ENCODE data around the gene SSBP2. TPM values are rescaled to one million over a fixed set of nuclear protein-coding genes. Genes with fewer than 3 reads are reported as not detected.

SSBP2 gene
- total RNA-seq, 1 donor from 2014 or later = 85.8 TPM

- Mint-ChIP-seq H3K27ac (no peak overlapping the region), H3K4me1 (no peaks in the 10 kb centered on the region), H3K27me3 (ENCODE audit: low read depth) (no peaks in the 10 kb centered on the region), H3K36me3 (peaks cover 31% of the 10 kb centered on the region), H3K4me3 (no peak overlapping the region), H3K9me3 (peaks cover 17% of the 10 kb centered on the region)
- TF ChIP-seq, protein P1, sequence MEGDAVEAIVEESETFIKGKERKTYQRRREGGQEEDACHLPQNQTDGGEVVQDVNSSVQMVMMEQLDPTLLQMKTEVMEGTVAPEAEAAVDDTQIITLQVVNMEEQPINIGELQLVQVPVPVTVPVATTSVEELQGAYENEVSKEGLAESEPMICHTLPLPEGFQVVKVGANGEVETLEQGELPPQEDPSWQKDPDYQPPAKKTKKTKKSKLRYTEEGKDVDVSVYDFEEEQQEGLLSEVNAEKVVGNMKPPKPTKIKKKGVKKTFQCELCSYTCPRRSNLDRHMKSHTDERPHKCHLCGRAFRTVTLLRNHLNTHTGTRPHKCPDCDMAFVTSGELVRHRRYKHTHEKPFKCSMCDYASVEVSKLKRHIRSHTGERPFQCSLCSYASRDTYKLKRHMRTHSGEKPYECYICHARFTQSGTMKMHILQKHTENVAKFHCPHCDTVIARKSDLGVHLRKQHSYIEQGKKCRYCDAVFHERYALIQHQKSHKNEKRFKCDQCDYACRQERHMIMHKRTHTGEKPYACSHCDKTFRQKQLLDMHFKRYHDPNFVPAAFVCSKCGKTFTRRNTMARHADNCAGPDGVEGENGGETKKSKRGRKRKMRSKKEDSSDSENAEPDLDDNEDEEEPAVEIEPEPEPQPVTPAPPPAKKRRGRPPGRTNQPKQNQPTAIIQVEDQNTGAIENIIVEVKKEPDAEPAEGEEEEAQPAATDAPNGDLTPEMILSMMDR (IDR thresholded peaks at IDR 0.05; ENCODE audit: unreplicated experiment) = no peak
- DNase-seq (ENCODE audit: low spot score in 2 of 2, unreplicated experiment in 2 of 2) = no peak
Observed at GRCh38 chr5:81572201-81572600, 178.7 kb downstream of the SSBP2 start.

DNA sequence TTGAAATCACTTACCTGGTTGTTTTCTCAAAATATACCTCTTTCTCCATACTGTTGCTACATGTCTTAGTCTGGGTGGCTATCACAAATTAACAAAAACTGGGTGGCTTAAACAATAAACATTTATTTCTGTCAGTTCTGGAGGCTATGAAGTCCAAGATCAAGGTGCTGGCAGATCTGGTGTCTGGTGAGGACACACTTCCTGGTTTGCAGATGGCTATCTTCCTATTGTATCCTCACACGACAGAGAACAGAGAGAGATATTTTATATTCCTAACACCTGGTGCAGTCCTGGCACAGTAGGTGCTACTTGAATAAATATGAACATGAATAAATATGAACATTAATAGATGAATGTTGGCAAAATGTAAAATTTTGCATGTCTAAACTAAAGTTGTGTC, 192.7 kb downstream of the SSBP2 start:
- peaks cover 3% of the 10 kb centered on the region for H3K4me1 Mint-ChIP-seq
- H3K9me3 Mint-ChIP-seq = no peaks in the 10 kb centered on the region
- DNase-seq (ENCODE audit: low spot score in 2 of 2, unreplicated experiment in 2 of 2) = no peak
- no peak overlapping the region for H3K27ac Mint-ChIP-seq
- H3K4me3 Mint-ChIP-seq = no peak overlapping the region
- TF ChIP-seq, protein P1 (IDR thresholded peaks at IDR 0.05; ENCODE audit: unreplicated experiment) = no peak
- H3K36me3 Mint-ChIP-seq = peaks cover 2% of the 10 kb centered on the region
- H3K27me3 Mint-ChIP-seq (ENCODE audit: low read depth) = no peaks in the 10 kb centered on the region

- Mint-ChIP-seq H3K27me3 (ENCODE audit: low read depth) (no peaks in the 10 kb centered on the region), H3K4me3 (no peak overlapping the region), H3K4me1 (peaks cover 3% of the 10 kb centered on the region), H3K27ac (no peak overlapping the region), H3K36me3 (peaks cover 2% of the 10 kb centered on the region), H3K9me3 (no peaks in the 10 kb centered on the region)
- DNase-seq (ENCODE audit: low spot score in 2 of 2, unreplicated experiment in 2 of 2) = no peak
- TF ChIP-seq, protein P1 (IDR thresholded peaks at IDR 0.05; ENCODE audit: unreplicated experiment) = no peak
Observed at GRCh38 chr5:81556809-81557208, 194.1 kb downstream of the SSBP2 start.

GRCh38 chr5:81555865-81556264, 195.0 kb downstream of the SSBP2 start:
- no peak overlapping the region for H3K4me3 Mint-ChIP-seq
- H3K27me3 Mint-ChIP-seq (ENCODE audit: low read depth) = no peaks in the 10 kb centered on the region
- DNase-seq (ENCODE audit: low spot score in 2 of 2, unreplicated experiment in 2 of 2) = no peak
- H3K36me3 Mint-ChIP-seq = peaks cover 2% of the 10 kb centered on the region
- peaks cover 3% of the 10 kb centered on the region for H3K4me1 Mint-ChIP-seq
- H3K27ac Mint-ChIP-seq = no peak overlapping the region
- H3K9me3 Mint-ChIP-seq = no peaks in the 10 kb centered on the region
- TF ChIP-seq, protein P1 (IDR thresholded peaks at IDR 0.05; ENCODE audit: unreplicated experiment) = no peak

DNA sequence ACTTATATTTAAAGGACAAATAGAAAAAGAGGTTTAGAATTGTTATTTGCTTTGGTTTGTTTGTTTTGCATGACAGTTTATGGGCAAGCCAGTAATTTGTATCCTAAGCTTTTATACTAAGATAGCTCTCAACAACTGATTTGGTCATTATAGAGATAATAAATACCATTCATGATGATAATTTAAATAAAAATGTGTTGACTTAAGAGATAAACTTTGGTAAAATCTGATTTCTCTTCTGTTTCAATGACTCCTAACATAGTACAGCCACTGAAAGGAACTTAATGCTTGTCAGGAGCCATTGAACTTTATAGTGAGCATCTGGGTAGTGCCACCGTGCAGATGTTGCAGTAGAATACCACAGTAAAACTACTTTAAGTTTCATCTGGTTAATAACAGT, 196.2 kb downstream of the SSBP2 start:
- no peaks in the 10 kb centered on the region for H3K9me3 Mint-ChIP-seq
- peaks cover 6% of the 10 kb centered on the region for H3K36me3 Mint-ChIP-seq
- DNase-seq (ENCODE audit: low spot score in 2 of 2, unreplicated experiment in 2 of 2) = no peak
- TF ChIP-seq, protein P1 (IDR thresholded peaks at IDR 0.05; ENCODE audit: unreplicated experiment) = no peak
- H3K4me3 Mint-ChIP-seq = no peak overlapping the region
- no peak overlapping the region for H3K27ac Mint-ChIP-seq
- peaks cover 3% of the 10 kb centered on the region for H3K4me1 Mint-ChIP-seq
- no peaks in the 10 kb centered on the region for H3K27me3 Mint-ChIP-seq (ENCODE audit: low read depth)

Measured in mesothelial cell of epicardium (in vitro differentiated cells).